Gastroesophageal sphincter (tissue), 4 donors: ENCODE measurements around the gene PTPN5. TPM values are rescaled to one million over a fixed set of nuclear protein-coding genes. Genes with fewer than 3 reads are reported as not detected.
A peak's percentile ranks its signal among the peaks of the same experiment; 100 is the strongest.

Experiments
- ATAC-seq: fragments of 150-250 bp; one replicate; pipeline ENCODE4 v1.9.1; 2016; ENCODE audit warnings: mild to moderate bottlenecking, moderate library complexity
- H3K27ac ChIP-seq, 4 donors: fragments of 200-600 bp; sonication (generic) in 3 of 4; 1 replicate in 3 of 4; 2 replicates in 1 of 4; pipeline ENCODE4 v1.5.1; 2016 to 2019
- H3K27me3 ChIP-seq: fragments of 200-600 bp; sonication (generic); one replicate; pipeline ENCODE4 v1.5.1; 2019
- H3K36me3 ChIP-seq, 2 donors: fragments of 200-600 bp; sonication (generic); one replicate each; pipeline ENCODE4 v1.5.1; 2019; ENCODE audit warnings: control low read depth in 1 of 2
- H3K4me1 ChIP-seq, 3 donors: fragments of 200-600 bp; sonication (generic); 1 replicate in 2 of 3; 2 replicates in 1 of 3; pipeline ENCODE4 v1.5.1; 2016 to 2019; ENCODE audit warnings: control low read depth in 2 of 3
- H3K4me3 ChIP-seq, 2 donors: fragments of 200-600 bp; sonication (generic); one replicate each; pipeline ENCODE4 v1.5.1; 2019; ENCODE audit warnings: mild to moderate bottlenecking in 1 of 2, moderate library complexity in 1 of 2
- H3K9me3 ChIP-seq, 3 donors: fragments of 200-600 bp; sonication (generic); one replicate each; pipeline ENCODE4 v1.5.1; 2017 to 2019; ENCODE audit warnings: control low read depth in 2 of 3
- CTCF ChIP-seq, 4 experiments: fragments of 200-600 bp in 2 of 4; fragments of 450-650 bp in 2 of 4; sonication (generic) in 1 of 4; IDR thresholded peaks; one replicate each; pipeline ENCODE4 v1.5.1; 2017 to 2019; ENCODE audit warnings: antibody characterized with exemption in 4 of 4, mild to moderate bottlenecking in 2 of 4, moderate library complexity in 2 of 4
- EP300 ChIP-seq: sonication (generic); formaldehyde crosslinking; IDR thresholded peaks from one replicate; pipeline ENCODE4 v1.6.1; 2017; ENCODE audit warnings: antibody characterized with exemption, mild to moderate bottlenecking
- POLR2A ChIP-seq, 2 donors: fragments of 450-650 bp; IDR thresholded peaks; one replicate each; pipeline ENCODE4 v1.6.1; 2017; ENCODE audit warnings: antibody characterized with exemption in 2 of 2, mild to moderate bottlenecking in 2 of 2, moderate library complexity in 1 of 2
- POLR2AphosphoS5 ChIP-seq: sonication (generic); formaldehyde crosslinking; IDR thresholded peaks from one replicate; pipeline ENCODE4 v1.6.1; 2017; ENCODE audit warnings: antibody characterized with exemption
- WGBS, 2 donors: methylation state at CpG; one replicate each; pipeline ENCODE4 v1.1.5; 2018; ENCODE audit warnings: low coverage in 1 of 2; 5-methylcytosine and 5-hydroxymethylcytosine counted together
- total RNA-seq, 4 donors: library from RNA; depleted of rRNA; stranded (reverse); fragments of >200 nt; gene quantifications; one replicate each; pipeline ENCODE4 v1.1.0, GENCODE V29; 2016

The PTPN5 gene
- total RNA-seq, 4 donors from 2014 or later, result 1.3 to 4.4 (median 3.8) TPM

- H3K27ac ChIP-seq, result no peak overlapping the region
- H3K9me3 ChIP-seq, result no peaks in the 10 kb centered on the region
- H3K4me3 ChIP-seq, result no peak overlapping the region
- TF ChIP-seq CTCF (IDR thresholded peaks at IDR 0.05) (no peak), POLR2A (IDR thresholded peaks at IDR 0.05) (no peak), POLR2AphosphoS5 (no peak), EP300 (no peak)
- no peaks in the 10 kb centered on the region for H3K36me3 ChIP-seq
- ATAC-seq, result no peak
- H3K4me1 ChIP-seq, result no peaks in the 10 kb centered on the region
- 81% methylated on average over 4 of the region's 4 CpGs; no CpG with 5 or more reads in 1 of the 2 donors for WGBS, 2 donors
- peaks cover 16% of the 10 kb centered on the region for H3K27me3 ChIP-seq
Measured at GRCh38 chr11:18778468-18778867, 13.1 kb downstream of the PTPN5 start.

GRCh38 chr11:18776324-18776723 is 15.3 kb downstream of the PTPN5 start:
- Histone ChIP-seq H3K4me3 (no peak overlapping the region), H3K36me3 (no peaks in the 10 kb centered on the region), H3K4me1 (no peaks in the 10 kb centered on the region), H3K9me3 (no peaks in the 10 kb centered on the region), H3K27me3 (peaks cover 36% of the 10 kb centered on the region), H3K27ac (no peak overlapping the region)
- ATAC-seq, result no peak
- 43 to 76% methylated on average over 2 to 5 of the region's 6 CpGs for WGBS, 2 donors
- TF ChIP-seq CTCF (IDR thresholded peaks at IDR 0.05) (no peak), POLR2A (IDR thresholded peaks at IDR 0.05) (no peak), EP300 (no peak), POLR2AphosphoS5 (no peak)

- H3K36me3 ChIP-seq, result no peaks in the 10 kb centered on the region
- ATAC-seq, result no peak
- TF ChIP-seq CTCF (IDR thresholded peaks at IDR 0.05) (peak in 3 of 4 experiments; percentile 9 to 47 (median 24)), POLR2A (IDR thresholded peaks at IDR 0.05) (no peak)
- H3K4me3 ChIP-seq, result no peak overlapping the region
- H3K9me3 ChIP-seq, result no peaks in the 10 kb centered on the region
- H3K27me3 ChIP-seq, result peaks cover 41% of the 10 kb centered on the region
- H3K4me1 ChIP-seq, result no peaks in the 10 kb centered on the region
- WGBS, 2 donors, result 52 to 56% methylated on average over 4 to 12 of the region's 16 CpGs
- H3K27ac ChIP-seq, result no peak overlapping the region
Measured at GRCh38 chr11:18775492-18776292, 15.9 kb downstream of the PTPN5 start.

- no peaks in the 10 kb centered on the region for H3K9me3 ChIP-seq
- peaks cover 41% of the 10 kb centered on the region for H3K27me3 ChIP-seq
- no peak overlapping the region for H3K4me3 ChIP-seq
- H3K36me3 ChIP-seq, result no peaks in the 10 kb centered on the region
- no peak overlapping the region for H3K27ac ChIP-seq
- TF ChIP-seq EP300 (no peak), POLR2AphosphoS5 (no peak), CTCF (IDR thresholded peaks at IDR 0.05) (no peak), POLR2A (IDR thresholded peaks at IDR 0.05) (no peak)
- no peak for ATAC-seq
- no peaks in the 10 kb centered on the region for H3K4me1 ChIP-seq
- 42 to 44% methylated on average over 5 of the region's 7 CpGs for WGBS, 2 donors
Measured at GRCh38 chr11:18774801-18775200, 16.8 kb downstream of the PTPN5 start.

GRCh38 chr11:18773681-18774080 is 17.9 kb downstream of the PTPN5 start:
- Histone ChIP-seq H3K27ac (no peak overlapping the region), H3K36me3 (no peaks in the 10 kb centered on the region), H3K4me3 (no peak overlapping the region), H3K9me3 (no peaks in the 10 kb centered on the region), H3K27me3 (peaks cover 41% of the 10 kb centered on the region), H3K4me1 (no peaks in the 10 kb centered on the region)
- no peak for ATAC-seq
- TF ChIP-seq EP300 (no peak), POLR2AphosphoS5 (no peak), CTCF (IDR thresholded peaks at IDR 0.05) (no peak), POLR2A (IDR thresholded peaks at IDR 0.05) (no peak)
- WGBS, 2 donors, result 74 to 75% methylated on average over 3 of the region's 3 CpGs
